Ishikawa (cell line): ENCODE data around the gene APOL4.

Experiments
- CEBPB ChIP-seq: IDR thresholded peaks from 2 replicates; pipeline ENCODE4 v1.6.1; 2012
- CREB1 ChIP-seq: IDR thresholded peaks from 2 replicates; pipeline ENCODE4 v1.6.1; 2012; ENCODE audit warnings: low read depth
- EGR1 ChIP-seq: IDR thresholded peaks from 2 replicates; pipeline ENCODE4 v1.6.1; 2012
- EP300 ChIP-seq: IDR thresholded peaks from 2 replicates; pipeline ENCODE4 v1.6.1; 2012; ENCODE audit warnings: borderline replicate concordance
- FOXM1 ChIP-seq: IDR thresholded peaks from 2 replicates; pipeline ENCODE4 v1.6.1; 2012; ENCODE audit warnings: low read depth, borderline replicate concordance
- MAX ChIP-seq: IDR thresholded peaks from 2 replicates; pipeline ENCODE4 v1.6.1; 2012
- NFIC ChIP-seq: IDR thresholded peaks from 2 replicates; pipeline ENCODE4 v1.6.1; 2012
- RAD21 ChIP-seq: IDR thresholded peaks from 2 replicates; pipeline ENCODE4 v1.6.1; 2012; ENCODE audit warnings: low read depth
- REST ChIP-seq: IDR thresholded peaks from 2 replicates; pipeline ENCODE4 v1.6.1; 2012; ENCODE audit warnings: low read depth, mild to moderate bottlenecking
- TAF1 ChIP-seq: IDR thresholded peaks from 2 replicates; pipeline ENCODE4 v1.6.1; 2012; ENCODE audit warnings: low read depth, mild to moderate bottlenecking
- TCF12 ChIP-seq: IDR thresholded peaks from 2 replicates; pipeline ENCODE4 v1.6.1; 2012; ENCODE audit warnings: low read depth
- TEAD4 ChIP-seq: IDR thresholded peaks from 2 replicates; pipeline ENCODE4 v1.6.1; 2012
- USF1 ChIP-seq: IDR thresholded peaks from 2 replicates; pipeline ENCODE4 v1.6.1; 2012
- YY1 ChIP-seq: IDR thresholded peaks from 2 replicates; pipeline ENCODE4 v1.6.1; 2012; ENCODE audit warnings: low read depth
- ZBTB7A ChIP-seq: IDR thresholded peaks from 2 replicates; pipeline ENCODE4 v1.6.1; 2012; ENCODE audit warnings: low read depth

APOL4 gene

GRCh38 chr22:36155702-36156101 lies 45.9 kb downstream of the APOL4 start:
- no peak for TF ChIP-seq CREB1
- no peak for TF ChIP-seq FOXM1
- no peak for TF ChIP-seq NFIC

- TF ChIP-seq USF1 (no peak), TCF12 (no peak), EGR1 (no peak), ZBTB7A (no peak), FOXM1 (no peak), NFIC (no peak), RAD21 (no peak), YY1 (no peak), CEBPB (no peak)
Measured at GRCh38 chr22:36154423-36154945, 47.1 kb downstream of the APOL4 start.

GRCh38 chr22:36153501-36154422 lies 47.8 kb downstream of the APOL4 start:
- no peak for TF ChIP-seq TEAD4
- no peak for TF ChIP-seq TAF1
- TF ChIP-seq USF1, result no peak
- no peak for TF ChIP-seq RAD21
- no peak for TF ChIP-seq TCF12
- TF ChIP-seq CREB1, result no peak
- TF ChIP-seq EP300, result no peak
- TF ChIP-seq MAX, result no peak
- no peak for TF ChIP-seq YY1
- no peak for TF ChIP-seq NFIC
- no peak for TF ChIP-seq CEBPB
- TF ChIP-seq ZBTB7A, result no peak
- TF ChIP-seq EGR1, result no peak
- TF ChIP-seq FOXM1, result no peak
- TF ChIP-seq REST, result no peak

GRCh38 chr22:36152088-36152487 lies 49.5 kb downstream of the APOL4 start:
- TF ChIP-seq TEAD4 (no peak), USF1 (no peak), EGR1 (no peak), FOXM1 (no peak), EP300 (no peak), CEBPB (no peak), ZBTB7A (no peak), RAD21 (no peak), NFIC (no peak), TAF1 (no peak), REST (no peak), YY1 (no peak), TCF12 (no peak), MAX (no peak), CREB1 (no peak)

- TF ChIP-seq NFIC, result no peak
- no peak for TF ChIP-seq CREB1
- no peak for TF ChIP-seq CEBPB
- no peak for TF ChIP-seq MAX
- TF ChIP-seq TEAD4, result no peak
- no peak for TF ChIP-seq USF1
- no peak for TF ChIP-seq ZBTB7A
Measured at GRCh38 chr22:36151006-36151595, 50.5 kb downstream of the APOL4 start.
